ENCODE results near the gene ZBTB32.
A peak's percentile ranks its signal among the peaks of the same experiment; 100 is the strongest.

The ZBTB32 gene

DNA sequence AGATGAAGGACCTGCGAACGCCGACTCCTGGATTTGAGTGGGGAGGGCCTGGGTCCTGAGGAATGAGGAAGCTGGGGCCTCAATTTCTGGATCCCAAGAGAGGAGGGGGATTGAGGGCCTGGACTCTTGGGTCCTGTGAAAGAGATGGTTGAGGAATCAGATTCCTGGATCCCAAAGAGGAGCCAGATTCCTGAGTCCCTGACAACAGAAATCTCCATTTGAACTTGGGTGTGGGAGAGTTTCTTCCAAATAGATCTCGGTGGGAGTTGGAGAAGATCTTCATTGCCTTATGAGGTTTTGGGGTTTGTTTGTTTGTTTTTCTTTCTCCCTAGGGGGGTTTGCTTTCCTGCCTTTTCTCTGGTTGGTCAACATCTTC, 41.7 kb downstream of the ZBTB32 start:
- no peak for DNase-seq (ENCODE audit: low read depth in 1 of 2, low spot score in 1 of 2)
- no peak for TF ChIP-seq JUND (IDR thresholded peaks at IDR 0.05; ENCODE audit: low read depth)
- in situ Hi-C loops (cut with HindIII; ENCODE audit: low pct_unique_long_range_greater_than_20kb, low sequenced_read_pairs), result no loop called here

DNA sequence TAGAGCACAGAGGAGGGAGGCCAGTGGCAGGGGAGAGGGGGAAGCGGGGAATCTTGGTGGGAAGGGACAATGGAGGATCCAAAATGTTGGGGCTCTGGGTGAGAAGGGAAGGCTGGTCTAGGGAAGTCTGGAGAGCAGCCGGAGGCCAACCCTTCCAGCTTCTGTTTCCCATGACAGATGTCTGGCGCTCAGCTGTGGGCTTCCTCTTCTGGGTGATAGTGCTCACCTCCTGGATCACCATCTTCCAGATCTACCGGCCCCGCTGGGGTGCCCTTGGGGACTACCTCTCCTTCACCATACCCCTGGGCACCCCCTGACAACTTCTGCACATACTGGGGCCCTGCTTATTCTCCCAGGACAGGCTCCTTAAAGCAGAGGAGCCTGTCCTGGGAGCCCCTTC, 42.2 kb downstream of the ZBTB32 start:
- in situ Hi-C loops (cut with HindIII; ENCODE audit: low pct_unique_long_range_greater_than_20kb, low sequenced_read_pairs), result no loop called here
- no peak for TF ChIP-seq JUND (IDR thresholded peaks at IDR 0.05; ENCODE audit: low read depth)

GRCh38 chr19:35748106-35749020, 44.0 kb downstream of the ZBTB32 start, which contains the start of gene LIN37:
Gene LIN37 (plus strand): TSS chr19:35748576. CDS start chr19:35748725, 149 bp downstream.
- DNase-seq (ENCODE audit: low read depth in 1 of 2, low spot score in 1 of 2), result peak; percentile 47 to 99
- in situ Hi-C loops (cut with HindIII; ENCODE audit: low pct_unique_long_range_greater_than_20kb, low sequenced_read_pairs), result no loop called here
- no peak for TF ChIP-seq JUND (IDR thresholded peaks at IDR 0.05; ENCODE audit: low read depth)

More for the DNA sequence above, 42.2 kb downstream of the ZBTB32 start:
- no peak for DNase-seq (ENCODE audit: low read depth in 1 of 2, low spot score in 1 of 2)

GRCh38 chr19:35750167-35750566, 45.8 kb downstream of the ZBTB32 start:
- DNase-seq (ENCODE audit: low read depth in 1 of 2, low spot score in 1 of 2), result peak in 1 of 2 experiments; percentile 72
- in situ Hi-C loops (cut with HindIII; ENCODE audit: low pct_unique_long_range_greater_than_20kb, low sequenced_read_pairs), result no loop called here
- TF ChIP-seq JUND (IDR thresholded peaks at IDR 0.05; ENCODE audit: low read depth), result no peak

DNA sequence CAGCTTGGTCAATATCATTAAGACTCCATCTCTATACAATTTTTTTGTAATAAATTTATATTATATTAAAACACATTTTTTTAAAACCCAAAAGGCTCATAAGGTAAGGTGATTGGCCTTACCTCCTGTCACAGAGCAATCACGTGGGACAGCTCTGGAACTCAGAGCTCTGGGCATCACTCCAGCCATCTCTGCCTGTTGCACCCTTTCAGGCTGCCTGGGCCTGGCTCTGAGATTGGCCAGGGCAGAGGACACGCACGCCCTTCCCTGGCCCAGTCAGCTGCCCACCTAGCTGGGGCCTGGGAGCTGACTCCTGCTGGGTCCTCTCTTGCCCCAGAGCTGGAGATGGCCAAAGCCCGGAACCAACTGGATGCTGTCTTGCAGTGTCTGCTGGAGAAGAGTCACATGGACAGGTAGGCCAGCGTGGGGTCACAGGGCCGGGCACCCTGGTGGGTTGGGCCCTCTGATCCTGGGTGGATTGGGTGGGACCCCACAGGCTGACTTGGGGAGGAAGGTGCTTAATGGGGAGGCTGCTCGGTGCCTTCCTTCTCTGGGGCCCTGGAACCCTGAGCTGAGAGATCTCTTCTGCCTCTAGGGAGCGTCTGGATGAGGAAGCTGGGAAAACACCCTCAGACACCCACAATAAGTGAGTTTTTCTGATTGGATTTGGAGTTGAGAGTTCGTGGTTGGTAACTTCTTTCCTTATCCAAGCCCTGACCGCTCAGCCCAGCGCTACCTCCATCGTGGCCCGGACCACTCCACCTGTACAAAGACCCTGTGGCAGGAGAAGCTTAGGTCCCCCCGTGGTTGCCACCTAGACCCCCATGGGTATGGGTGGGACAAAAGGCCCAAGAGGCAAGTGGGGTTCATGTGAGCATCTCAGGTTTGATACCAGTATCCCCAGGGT, 47.7 kb downstream of the ZBTB32 start:
- no peak for DNase-seq (ENCODE audit: low read depth in 1 of 2, low spot score in 1 of 2)
- in situ Hi-C loops (cut with HindIII; ENCODE audit: low pct_unique_long_range_greater_than_20kb, low sequenced_read_pairs), result no loop called here
- TF ChIP-seq JUND (IDR thresholded peaks at IDR 0.05; ENCODE audit: low read depth), result no peak

GRCh38 chr19:35752746-35753350, 48.5 kb downstream of the ZBTB32 start:
- DNase-seq (ENCODE audit: low read depth in 1 of 2, low spot score in 1 of 2), result no peak
- no peak for TF ChIP-seq JUND (IDR thresholded peaks at IDR 0.05; ENCODE audit: low read depth)
- in situ Hi-C loops (cut with HindIII; ENCODE audit: low pct_unique_long_range_greater_than_20kb, low sequenced_read_pairs), result no loop called here

DNA sequence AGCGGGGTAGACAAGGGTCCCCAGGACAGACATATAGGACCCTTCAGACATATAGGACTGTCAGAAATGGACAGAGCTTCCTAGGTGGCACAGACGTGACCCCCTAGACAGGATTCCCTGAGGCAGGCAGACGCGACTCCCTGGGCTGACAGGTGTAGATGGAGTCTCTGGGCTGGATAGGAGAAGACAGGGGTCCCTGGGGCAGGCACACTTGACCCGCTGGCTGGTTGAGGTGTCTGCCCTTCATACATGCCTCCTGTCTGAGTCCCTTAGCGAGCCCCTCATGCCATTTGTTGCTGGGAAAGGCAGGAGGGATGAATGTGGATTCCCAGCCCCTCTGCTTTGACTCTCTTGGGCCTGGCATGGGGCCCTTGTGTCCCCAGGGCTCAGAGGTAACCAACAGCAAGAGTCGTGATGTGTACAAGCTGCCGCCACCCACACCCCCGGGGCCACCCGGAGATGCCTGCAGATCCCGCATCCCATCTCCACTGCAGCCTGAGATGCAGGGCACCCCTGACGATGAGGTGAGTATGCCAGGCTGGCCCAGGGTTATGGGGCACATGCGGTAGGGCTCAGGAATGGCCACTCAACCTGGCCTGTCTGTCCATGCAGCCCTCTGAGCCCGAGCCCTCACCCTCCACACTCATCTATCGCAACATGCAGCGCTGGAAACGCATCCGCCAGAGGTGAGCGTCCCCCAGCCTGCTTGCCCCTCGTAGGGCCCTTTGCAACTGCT, 49.4 kb downstream of the ZBTB32 start:
- no peak for TF ChIP-seq JUND (IDR thresholded peaks at IDR 0.05; ENCODE audit: low read depth)
- no peak for DNase-seq (ENCODE audit: low read depth in 1 of 2, low spot score in 1 of 2)
- in situ Hi-C loops (cut with HindIII; ENCODE audit: low pct_unique_long_range_greater_than_20kb, low sequenced_read_pairs), result no loop called here

DNA sequence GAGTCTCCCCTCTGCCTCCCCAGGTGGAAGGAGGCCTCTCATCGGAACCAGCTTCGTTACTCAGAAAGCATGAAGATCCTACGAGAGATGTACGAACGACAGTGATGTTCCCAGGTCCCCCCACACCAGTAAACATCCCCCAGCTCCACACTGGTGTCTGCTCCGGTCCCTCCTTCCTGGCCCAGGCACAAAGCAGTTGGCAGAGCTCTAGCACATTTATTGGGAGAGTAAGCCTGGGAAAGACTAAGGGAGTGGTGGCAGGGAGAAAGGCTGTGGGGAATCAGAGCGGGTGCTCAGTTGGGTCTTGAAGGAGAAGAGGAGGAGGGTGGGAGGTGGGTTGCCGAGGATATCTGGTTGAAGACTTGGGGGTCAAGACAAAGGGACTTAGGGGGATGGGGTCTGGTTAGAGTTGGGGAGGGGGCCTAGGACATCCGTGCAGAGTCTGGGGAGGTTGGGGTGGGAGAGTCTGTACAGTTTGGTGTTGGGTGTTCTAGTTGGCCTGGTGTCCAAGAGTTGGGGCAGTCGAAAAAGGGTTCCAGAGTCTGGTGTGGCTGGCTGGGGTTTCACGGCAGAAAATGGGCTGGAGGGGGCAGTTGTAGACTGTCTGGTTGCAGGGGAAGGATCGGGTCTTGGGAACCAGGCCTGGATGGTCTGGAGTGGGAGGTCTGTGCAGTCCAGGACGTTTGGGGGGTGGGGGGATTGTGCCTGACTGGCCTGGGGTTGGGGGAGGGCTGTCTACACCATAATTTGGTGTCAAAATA, 50.2 kb downstream of the ZBTB32 start:
- no peak for TF ChIP-seq JUND (IDR thresholded peaks at IDR 0.05; ENCODE audit: low read depth)
- DNase-seq (ENCODE audit: low read depth in 1 of 2, low spot score in 1 of 2), result no peak
- in situ Hi-C loops (cut with HindIII; ENCODE audit: low pct_unique_long_range_greater_than_20kb, low sequenced_read_pairs), result no loop called here

- no peak for TF ChIP-seq JUND (IDR thresholded peaks at IDR 0.05; ENCODE audit: low read depth)
Observed at GRCh38 chr19:35755131-35755549, 50.8 kb downstream of the ZBTB32 start.

DNA sequence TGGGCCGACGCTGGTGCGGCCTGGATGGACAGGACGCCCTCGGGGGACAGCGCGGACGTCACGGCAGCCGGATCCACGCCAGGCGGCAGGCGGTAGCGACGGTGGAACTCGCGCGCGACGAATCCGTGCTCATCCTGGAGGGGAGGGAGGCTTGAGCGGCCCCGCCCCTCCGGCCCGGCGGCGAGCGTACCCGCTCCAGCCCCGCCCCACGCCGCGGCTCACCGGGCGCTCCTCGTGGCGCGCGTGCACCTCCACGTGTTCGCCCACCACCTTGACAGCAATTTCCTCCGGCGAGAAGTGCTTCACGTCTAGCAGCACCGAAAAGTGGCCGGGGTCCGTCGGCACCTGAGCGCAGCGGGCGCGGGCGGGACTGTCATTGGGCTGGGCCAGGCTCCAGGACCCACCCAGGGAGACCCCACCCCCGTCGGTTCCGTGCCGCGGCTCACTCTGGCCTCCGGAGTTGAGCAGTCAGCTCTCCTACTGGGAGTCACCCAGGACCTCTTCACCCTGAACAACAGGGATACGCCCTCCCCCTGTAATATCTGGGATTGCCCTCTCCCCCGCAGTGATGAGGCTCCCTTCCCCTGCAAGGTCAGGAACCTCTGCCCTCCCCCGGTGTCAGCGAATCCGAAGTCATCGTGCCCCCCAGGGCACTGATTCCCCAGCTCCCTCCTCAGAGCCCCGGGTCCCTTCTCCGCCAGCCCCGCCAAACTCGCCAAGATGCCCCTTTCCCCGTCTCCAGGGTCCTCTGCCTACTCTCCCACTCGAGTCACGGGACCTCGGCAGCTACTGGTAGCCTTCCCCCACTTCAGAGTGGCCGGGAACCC, 51.4 kb downstream of the ZBTB32 start:
- TF ChIP-seq JUND (IDR thresholded peaks at IDR 0.05; ENCODE audit: low read depth), result no peak
- in situ Hi-C loops (cut with HindIII; ENCODE audit: low pct_unique_long_range_greater_than_20kb, low sequenced_read_pairs), result no loop called here
- DNase-seq (ENCODE audit: low read depth in 1 of 2, low spot score in 1 of 2), result no peak

More at GRCh38 chr19:35755131-35755549, 50.8 kb downstream of the ZBTB32 start:
- no peak for DNase-seq (ENCODE audit: low read depth in 1 of 2, low spot score in 1 of 2)
- in situ Hi-C loops (cut with HindIII; ENCODE audit: low pct_unique_long_range_greater_than_20kb, low sequenced_read_pairs), result no loop called here

Measured in T47D (cell line).